Kidney epithelial cell (primary cell): ENCODE data around the gene MEF2A. TPM values are rescaled to one million over a fixed set of nuclear protein-coding genes. Genes with fewer than 3 reads are reported as not detected.

Experiments used
- DNase-seq: peaks from one replicate; pipeline ENCODE4 v3.0.0-alpha.2; 2010; ENCODE audit warnings: low read depth
- H3K27me3 ChIP-seq: 2 replicates; pipeline ENCODE4 v1.6.0; 2011; ENCODE audit warnings: low read length; ENCODE audit not compliant: control insufficient read depth, insufficient read depth
- H3K36me3 ChIP-seq: 2 replicates; pipeline ENCODE4 v1.5.1; 2011; ENCODE audit warnings: low read length; ENCODE audit not compliant: control insufficient read depth, insufficient read depth
- H3K4me3 ChIP-seq: 2 replicates; pipeline ENCODE4 v1.5.1; 2011; ENCODE audit warnings: low read depth, mild to moderate bottlenecking, control low read depth, low read length
- total RNA-seq: library from RNA; depleted of rRNA; stranded (reverse); fragments of >200 nt; gene quantifications from 2 replicates; pipeline ENCODE4 v1.2.3, GENCODE V29; 2015
- TF ChIP-seq, protein P1 (sequence below): IDR thresholded peaks from 2 replicates; pipeline ENCODE4 v1.5.1; 2011; ENCODE audit warnings: mild to moderate bottlenecking, moderate library complexity, low read length, control low read depth, inconsistent platforms; ENCODE audit not compliant: insufficient read depth, poor library complexity, severe bottlenecking

The MEF2A gene
- total RNA-seq, 1 donor from 2014 or later, result 55.4 TPM

DNA sequence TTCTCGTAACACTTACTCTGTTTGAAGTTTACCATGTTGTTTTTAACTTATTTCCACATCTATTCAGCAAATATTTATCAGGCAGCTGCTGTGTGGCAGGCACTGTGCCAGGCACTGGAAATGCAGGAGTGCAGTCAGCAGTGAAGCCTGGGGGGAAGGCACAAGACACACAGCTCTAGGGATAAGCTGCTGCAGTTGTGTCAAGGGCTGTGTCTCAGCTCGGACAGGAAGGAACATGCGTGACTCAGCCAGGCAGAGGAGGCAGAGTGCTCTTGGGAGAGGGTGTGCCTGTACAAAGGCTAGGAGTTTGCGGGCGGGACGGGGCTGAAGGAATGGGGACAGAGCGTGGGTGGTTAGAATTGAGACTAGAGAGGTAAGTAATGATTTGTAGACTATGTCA lies 142.8 kb downstream of the MEF2A start:
- Histone ChIP-seq H3K27me3 (no peaks in the 10 kb centered on the region), H3K4me3 (no peak overlapping the region), H3K36me3 (no peaks in the 10 kb centered on the region)
- DNase-seq, result peak; percentile 68
- TF ChIP-seq, protein P1, sequence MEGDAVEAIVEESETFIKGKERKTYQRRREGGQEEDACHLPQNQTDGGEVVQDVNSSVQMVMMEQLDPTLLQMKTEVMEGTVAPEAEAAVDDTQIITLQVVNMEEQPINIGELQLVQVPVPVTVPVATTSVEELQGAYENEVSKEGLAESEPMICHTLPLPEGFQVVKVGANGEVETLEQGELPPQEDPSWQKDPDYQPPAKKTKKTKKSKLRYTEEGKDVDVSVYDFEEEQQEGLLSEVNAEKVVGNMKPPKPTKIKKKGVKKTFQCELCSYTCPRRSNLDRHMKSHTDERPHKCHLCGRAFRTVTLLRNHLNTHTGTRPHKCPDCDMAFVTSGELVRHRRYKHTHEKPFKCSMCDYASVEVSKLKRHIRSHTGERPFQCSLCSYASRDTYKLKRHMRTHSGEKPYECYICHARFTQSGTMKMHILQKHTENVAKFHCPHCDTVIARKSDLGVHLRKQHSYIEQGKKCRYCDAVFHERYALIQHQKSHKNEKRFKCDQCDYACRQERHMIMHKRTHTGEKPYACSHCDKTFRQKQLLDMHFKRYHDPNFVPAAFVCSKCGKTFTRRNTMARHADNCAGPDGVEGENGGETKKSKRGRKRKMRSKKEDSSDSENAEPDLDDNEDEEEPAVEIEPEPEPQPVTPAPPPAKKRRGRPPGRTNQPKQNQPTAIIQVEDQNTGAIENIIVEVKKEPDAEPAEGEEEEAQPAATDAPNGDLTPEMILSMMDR, result no peak

DNA sequence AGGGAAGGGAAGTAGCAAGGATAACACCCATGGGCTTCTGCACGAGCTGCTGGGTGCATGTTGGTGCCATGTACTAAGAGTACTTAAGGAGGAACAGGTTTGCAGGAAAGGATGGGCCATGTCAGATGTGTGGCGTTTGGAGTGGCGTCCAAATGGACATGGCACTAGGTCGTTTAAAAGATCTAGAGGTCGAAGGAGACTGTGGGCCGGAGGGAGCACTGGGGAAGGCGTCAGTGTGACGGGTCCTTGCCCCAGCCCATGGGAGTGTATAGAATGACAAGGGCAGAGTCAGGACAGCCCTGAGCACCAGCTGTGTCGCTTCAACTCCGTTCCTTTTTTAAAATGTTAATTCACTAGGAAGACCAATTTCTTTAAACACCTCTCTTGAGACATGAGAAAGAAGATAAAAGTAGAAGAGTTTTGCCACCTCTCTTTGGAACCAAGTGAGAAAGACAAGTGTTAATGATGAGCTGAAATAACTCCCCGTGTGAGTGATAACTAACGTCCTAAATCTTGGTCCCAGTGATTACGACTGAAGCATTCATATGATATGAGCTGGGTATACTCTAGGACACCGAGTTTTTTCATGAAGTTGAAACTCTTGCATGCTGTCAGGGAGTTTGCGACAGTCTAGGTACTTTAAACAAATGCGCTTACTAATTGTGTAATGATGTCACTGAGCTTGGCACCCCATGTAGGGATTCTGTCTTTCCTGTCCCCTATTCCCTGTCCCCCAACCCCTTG lies 143.6 kb downstream of the MEF2A start:
- DNase-seq, result no peak
- Histone ChIP-seq H3K36me3 (no peaks in the 10 kb centered on the region), H3K27me3 (no peaks in the 10 kb centered on the region), H3K4me3 (no peak overlapping the region)
- TF ChIP-seq, protein P1, result no peak

DNA sequence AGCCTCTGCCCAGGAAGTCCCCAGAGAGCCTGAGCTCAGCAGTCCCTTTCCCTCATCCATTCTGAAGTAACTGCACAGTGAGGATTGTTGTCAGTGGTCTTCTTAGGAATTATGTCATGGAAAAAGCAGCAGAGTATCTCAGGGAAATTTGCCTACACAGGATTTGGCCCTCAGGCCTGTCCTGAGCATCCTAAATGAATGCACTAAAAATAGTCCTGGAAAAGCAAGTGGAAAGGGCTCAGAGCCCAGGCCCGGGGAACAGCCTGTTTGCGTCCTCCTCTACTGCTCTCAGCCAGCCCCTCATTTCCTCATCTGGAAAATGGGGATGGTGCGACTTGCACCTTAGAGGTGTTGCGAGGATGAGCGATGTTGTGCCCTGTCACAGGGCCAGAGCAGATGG lies 145.8 kb downstream of the MEF2A start:
- TF ChIP-seq, protein P1, result no peak
- H3K36me3 ChIP-seq, result no peaks in the 10 kb centered on the region
- H3K27me3 ChIP-seq, result no peaks in the 10 kb centered on the region
- no peak for DNase-seq
- H3K4me3 ChIP-seq, result no peak overlapping the region

DNA sequence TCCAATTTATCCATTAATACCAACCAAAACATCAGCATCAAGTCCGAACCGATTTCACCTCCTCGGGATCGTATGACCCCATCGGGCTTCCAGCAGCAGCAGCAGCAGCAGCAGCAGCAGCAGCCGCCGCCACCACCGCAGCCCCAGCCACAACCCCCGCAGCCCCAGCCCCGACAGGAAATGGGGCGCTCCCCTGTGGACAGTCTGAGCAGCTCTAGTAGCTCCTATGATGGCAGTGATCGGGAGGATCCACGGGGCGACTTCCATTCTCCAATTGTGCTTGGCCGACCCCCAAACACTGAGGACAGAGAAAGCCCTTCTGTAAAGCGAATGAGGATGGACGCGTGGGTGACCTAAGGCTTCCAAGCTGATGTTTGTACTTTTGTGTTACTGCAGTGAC lies 146.6 kb downstream of the MEF2A start:
- H3K27me3 ChIP-seq, result no peaks in the 10 kb centered on the region
- H3K4me3 ChIP-seq, result no peak overlapping the region
- no peak for DNase-seq
- H3K36me3 ChIP-seq, result no peaks in the 10 kb centered on the region
- TF ChIP-seq, protein P1, result no peak

DNA sequence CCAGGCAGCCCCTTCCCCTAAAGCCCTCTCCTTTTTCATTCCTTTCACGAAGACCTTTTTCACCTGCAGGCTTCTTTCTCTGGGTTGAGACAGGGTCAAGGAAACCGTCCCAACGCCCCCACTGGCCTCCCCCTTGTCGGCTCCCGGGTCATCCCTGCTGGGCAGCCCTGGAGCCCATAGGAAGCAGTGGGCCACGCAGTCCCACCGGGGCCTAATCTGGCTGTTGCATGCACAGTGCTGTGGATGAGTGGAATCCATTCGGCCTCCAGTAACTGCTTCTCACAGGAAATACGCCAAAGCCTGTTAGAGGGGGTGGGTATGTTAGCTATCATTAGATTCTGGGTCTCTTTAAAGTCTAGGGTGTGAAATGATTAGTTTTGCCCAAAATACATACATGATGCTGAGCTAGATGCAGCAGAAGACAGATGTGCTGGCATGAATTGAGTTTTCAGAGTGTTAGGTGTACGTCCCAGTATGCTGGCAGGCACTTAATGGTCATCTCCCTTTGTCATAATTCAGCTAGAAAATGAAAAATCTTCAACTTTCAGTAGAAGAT lies 150.8 kb downstream of the MEF2A start:
- H3K36me3 ChIP-seq, result no peaks in the 10 kb centered on the region
- no peak overlapping the region for H3K4me3 ChIP-seq
- H3K27me3 ChIP-seq, result no peaks in the 10 kb centered on the region
- TF ChIP-seq, protein P1, result no peak
- no peak for DNase-seq
